Spleen (tissue), 11 donors: Measurements from ENCODE around the gene GADD45B. TPM values are rescaled to one million over a fixed set of nuclear protein-coding genes. Genes with fewer than 3 reads are reported as not detected.
A peak's percentile ranks its signal among the peaks of the same experiment; 100 is the strongest.

Source experiments
- DNase-seq: peaks from one replicate; pipeline ENCODE4 v3.0.0-alpha.2; 2020
- H3K27ac ChIP-seq, 8 donors: fragments of 200-600 bp; sonication (generic) in 7 of 8; 1 replicate in 4 of 8; 2 replicates in 4 of 8; pipeline versions ENCODE4 v1.5.0 to v1.8.0; 2016 to 2021; ENCODE audit warnings: inconsistent platforms in 4 of 8, mild to moderate bottlenecking in 4 of 8, moderate library complexity in 1 of 8
- H3K27me3 ChIP-seq, 7 donors: fragments of 200-600 bp; sonication (generic) in 6 of 7; replicated peaks in 1 of 7; 1 replicate in 4 of 7; 2 replicates in 3 of 7; pipeline versions ENCODE4 v1.5.0 to v1.8.0; 2016 to 2021; ENCODE audit warnings: inconsistent platforms in 3 of 7, mild to moderate bottlenecking in 1 of 7
- H3K36me3 ChIP-seq, 6 donors: fragments of 200-600 bp; sonication (generic) in 5 of 6; 1 replicate in 4 of 6; 2 replicates in 2 of 6; pipeline versions ENCODE4 v1.5.0 to v1.8.0; 2016 to 2021; ENCODE audit warnings: inconsistent platforms in 2 of 6
- H3K4me1 ChIP-seq, 6 donors: fragments of 200-600 bp; sonication (generic) in 5 of 6; 1 replicate in 3 of 6; 2 replicates in 3 of 6; pipeline versions ENCODE4 v1.5.0 to v1.8.0; 2016 to 2021; ENCODE audit warnings: inconsistent platforms in 3 of 6
- H3K4me3 ChIP-seq, 8 donors: fragments of 200-600 bp; sonication (generic) in 7 of 8; 1 replicate in 4 of 8; 2 replicates in 4 of 8; pipeline versions ENCODE4 v1.5.0 to v1.8.0; 2016 to 2021; ENCODE audit warnings: inconsistent platforms in 4 of 8, mild to moderate bottlenecking in 4 of 8, moderate library complexity in 2 of 8
- H3K9me3 ChIP-seq, 8 donors: fragments of 200-600 bp; sonication (generic) in 7 of 8; 1 replicate in 4 of 8; 2 replicates in 4 of 8; pipeline versions ENCODE4 v1.5.0 to v1.8.0; 2016 to 2021; ENCODE audit warnings: inconsistent platforms in 4 of 8
- CTCF ChIP-seq, 11 experiments: fragments of 200-600 bp in 7 of 11; fragments of 450-650 bp in 4 of 11; sonication (generic) in 4 of 11; IDR thresholded peaks in 8 of 11; conservative IDR thresholded peaks in 3 of 11; 1 replicate in 7 of 11; 2 replicates in 4 of 11; pipeline versions ENCODE4 v1.4.0 to v1.8.0; 2016 to 2021; ENCODE audit warnings: antibody characterized with exemption in 11 of 11, inconsistent platforms in 4 of 11, mild to moderate bottlenecking in 1 of 11
- POLR2A ChIP-seq, 3 donors: fragments of 450-650 bp; IDR thresholded peaks; one replicate each; pipeline ENCODE4 v1.5.1; 2017; ENCODE audit warnings: antibody characterized with exemption in 3 of 3, mild to moderate bottlenecking in 1 of 3
- POLR2AphosphoS5 ChIP-seq, 3 donors: sonication (generic); formaldehyde crosslinking; IDR thresholded peaks; one replicate each; pipeline ENCODE4 v1.5.1; 2017; ENCODE audit warnings: antibody characterized with exemption in 3 of 3
- whole genome bisulfite sequencing, 5 donors: extraction: QIAGEN DNeasy Blood & Tissue Kit in 3 of 5; methylation state at CpG; one replicate each; pipeline versions ENCODE4 v1.1.5 to v1.1.7; 2013 to 2018; 5-methylcytosine and 5-hydroxymethylcytosine counted together
- intact Hi-C: fragments of 100-400 bp; cut with DNase I; formaldehyde crosslinking; loops from one replicate; pipeline ENCODE4 v1.15.0; 2023; ENCODE audit warnings: low total_unique reads
- polyA plus RNA-seq, 3 donors: library from polyadenylated mRNA; stranded (reverse); fragments of 200-250 nt; gene quantifications; one replicate each; pipeline ENCODE4 v1.2.1, GENCODE V29; 2013
- total RNA-seq, 7 donors: library from RNA; depleted of rRNA in 3 of 7; stranded (reverse); fragments of >200 nt in 3 of 7; fragmentation: NEBNext Ultra II Directional in 4 of 7; extraction: Animal tissue kit (Norgen Biotek cat#: 25700) in 4 of 7; gene quantifications; one replicate each; pipeline versions ENCODE4 v1.1.0 to v1.2.1, GENCODE V29; 2016 to 2021
- donor health status: healthy with polysubstance abuse.
- donor health status: DM: no; HTN: no; CAD: no; lungs with moderate emphysema.
- donor health status: DM: no; HTN: no; CAD: no.
- donor health status: Bipolar disorder and iron deficiency.
- donor health status: healthy.
- donor health status: DM: no; HTN: no; CAD: no.
- donor health status: DM: yes; HTN: yes; CAD: no.

GADD45B gene
- total and polyA plus RNA-seq, 10 donors: 40.6 to 114 (median 75.8) TPM

DNA sequence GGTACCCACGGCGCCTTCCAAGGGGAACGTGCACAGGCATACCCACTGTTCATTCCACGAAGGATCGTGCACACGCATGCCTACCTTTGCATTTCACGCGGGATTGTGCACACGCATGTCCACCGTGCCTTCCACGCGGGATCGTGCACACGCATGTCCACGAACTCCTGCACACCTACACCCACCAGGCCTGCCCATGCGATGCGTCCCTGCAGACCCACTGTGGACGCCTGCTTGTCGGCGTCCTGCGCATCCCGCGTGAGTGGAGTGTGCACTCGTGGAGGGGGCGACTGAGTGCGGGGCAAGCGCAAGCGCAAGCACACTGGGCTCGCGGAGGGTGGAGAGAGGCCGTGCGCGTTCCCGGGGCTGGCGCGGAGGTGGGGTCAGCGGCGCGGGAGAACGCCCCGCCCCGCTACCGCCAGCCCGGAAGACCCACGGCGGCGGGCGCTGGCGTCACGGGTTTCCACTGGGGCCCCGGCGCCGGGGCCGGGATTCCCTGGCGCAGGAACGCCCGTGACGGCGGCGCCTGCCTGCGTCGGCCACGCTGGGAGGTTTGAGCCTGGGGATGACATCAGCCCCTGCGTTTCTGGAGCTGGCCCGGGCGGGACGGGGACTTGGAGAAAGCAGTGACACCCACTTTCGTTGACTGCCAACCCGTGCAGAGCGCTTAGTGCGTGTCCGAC, 18.7 kb downstream of the GADD45B start:
- Histone ChIP-seq H3K36me3 (no peaks in the 10 kb centered on the region), H3K27me3 (peaks cover 0 to 56% (median 8%) of the 10 kb centered on the region in 7 donors), H3K4me3 (peak overlapping the region; percentile 45 to 74 (median 62)), H3K4me1 (peaks cover 30 to 81% (median 57%) of the 10 kb centered on the region in 6 donors), H3K9me3 (no peaks in the 10 kb centered on the region), H3K27ac (peak overlapping the region; percentile 12 to 81 (median 74))
- DNase-seq: peak; percentile 88
- intact Hi-C loops: no loop called here
- WGBS, 5 donors: 8 to 21% (median 12%) methylated on average over 30 to 72 of the region's 72 CpGs
- TF ChIP-seq CTCF (IDR thresholded peaks at IDR 0.05 in 8 of 11, conservative IDR thresholded peaks at IDR 0.05 in 3 of 11) (no peak), POLR2A (IDR thresholded peaks at IDR 0.05) (no peak), POLR2AphosphoS5 (IDR thresholded peaks at IDR 0.05) (peak in 2 of 3 donors; percentile 44 to 69)

DNA sequence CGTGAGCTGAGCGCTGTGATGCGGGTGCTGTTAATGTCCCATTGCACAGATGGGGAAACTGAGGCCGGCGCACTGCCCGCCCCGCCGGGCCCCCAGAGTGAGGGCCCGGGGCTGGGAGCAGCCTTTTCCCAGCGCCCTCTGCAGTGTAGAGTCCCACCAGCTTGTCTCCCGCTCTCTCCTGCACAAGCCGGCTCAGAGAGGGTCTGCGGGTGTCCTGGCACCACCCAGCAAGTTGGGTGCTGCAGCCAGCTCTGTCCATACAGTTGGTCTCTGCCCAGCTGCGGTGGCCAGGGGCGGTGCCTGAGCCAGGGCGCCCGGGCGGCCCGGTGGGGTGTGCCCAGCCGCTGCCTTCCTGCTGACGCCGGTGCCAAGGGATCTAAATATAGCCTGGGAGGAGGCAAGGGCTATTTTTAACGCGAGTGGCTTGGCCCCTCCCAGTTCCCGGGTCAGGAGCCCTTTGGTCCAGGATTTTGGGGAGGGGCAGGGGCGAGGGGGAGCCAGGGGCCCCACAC, 19.3 kb downstream of the GADD45B start:
- Histone ChIP-seq H3K27me3 (peaks cover 0 to 50% (median 2%) of the 10 kb centered on the region in 7 donors), H3K36me3 (no peaks in the 10 kb centered on the region), H3K4me1 (peaks cover 27 to 75% (median 51%) of the 10 kb centered on the region in 6 donors), H3K4me3 (peak overlapping the region; percentile 45 to 74 (median 62)), H3K27ac (peak overlapping the region; percentile 12 to 81 (median 74)), H3K9me3 (no peaks in the 10 kb centered on the region)
- intact Hi-C loops: no loop called here
- peak; percentile 88 for DNase-seq
- 0 to 3% (median 2%) methylated on average over 10 to 26 of the region's 26 CpGs for WGBS, 5 donors
- TF ChIP-seq POLR2AphosphoS5 (IDR thresholded peaks at IDR 0.05) (peak in 2 of 3 donors; percentile 60 to 84), CTCF (IDR thresholded peaks at IDR 0.05 in 8 of 11, conservative IDR thresholded peaks at IDR 0.05 in 3 of 11) (no peak)

- H3K4me1 ChIP-seq: peaks cover 23 to 69% (median 45%) of the 10 kb centered on the region in 6 donors
- TF ChIP-seq CTCF (IDR thresholded peaks at IDR 0.05 in 8 of 11, conservative IDR thresholded peaks at IDR 0.05 in 3 of 11) (no peak), POLR2AphosphoS5 (IDR thresholded peaks at IDR 0.05) (no peak)
- intact Hi-C loops: no loop called here
Measured at GRCh38 chr19:2495651-2496316, 19.9 kb downstream of the GADD45B start.

GRCh38 chr19:2497186-2497585, 21.3 kb downstream of the GADD45B start:
- TF ChIP-seq POLR2AphosphoS5 (IDR thresholded peaks at IDR 0.05) (no peak), POLR2A (IDR thresholded peaks at IDR 0.05) (no peak), CTCF (IDR thresholded peaks at IDR 0.05 in 8 of 11, conservative IDR thresholded peaks at IDR 0.05 in 3 of 11) (no peak)
- H3K36me3 ChIP-seq: no peaks in the 10 kb centered on the region
- H3K4me3 ChIP-seq: no peak overlapping the region
- H3K27me3 ChIP-seq: peaks cover 0 to 30% (median 0%) of the 10 kb centered on the region in 7 donors
- no peak for DNase-seq
- whole genome bisulfite sequencing, 5 donors: 88 to 97% (median 94%) methylated on average over 7 to 10 of the region's 10 CpGs
- H3K9me3 ChIP-seq: no peaks in the 10 kb centered on the region
- peaks cover 11 to 55% (median 31%) of the 10 kb centered on the region in 6 donors for H3K4me1 ChIP-seq
- intact Hi-C loops: no loop called here
- no peak overlapping the region for H3K27ac ChIP-seq

More at GRCh38 chr19:2495651-2496316, 19.9 kb downstream of the GADD45B start:
- Histone ChIP-seq H3K36me3 (no peaks in the 10 kb centered on the region), H3K27me3 (peaks cover 0 to 44% (median 0%) of the 10 kb centered on the region in 7 donors), H3K4me3 (peak overlapping the region in 6 of 8 donors; percentile 57 to 74 (median 62)), H3K9me3 (no peaks in the 10 kb centered on the region), H3K27ac (peak overlapping the region in 6 of 8 donors; percentile 51 to 81 (median 76))
- WGBS, 5 donors: 25 to 37% (median 30%) methylated on average over 12 to 16 of the region's 16 CpGs
- no peak for DNase-seq
